Subcutaneous abdominal adipose tissue (tissue), 5 donors: Measurements from ENCODE around the gene FOXP4.

Source experiments
- H3K27ac ChIP-seq: one replicate; pipeline ENCODE4 v1.7.0; 2013; ENCODE audit warnings: low read depth, mild to moderate bottlenecking, inconsistent platforms, low read length, moderate library complexity
- H3K27me3 ChIP-seq, 5 donors: one replicate each; pipeline ENCODE4 v1.7.0; 2013; ENCODE audit warnings: low read length in 5 of 5, inconsistent platforms in 1 of 5; ENCODE audit not compliant: control insufficient read depth in 5 of 5, insufficient read depth in 4 of 5
- H3K36me3 ChIP-seq, 5 donors: one replicate each; pipeline ENCODE4 v1.7.0; 2013; ENCODE audit warnings: low read length in 5 of 5; ENCODE audit not compliant: control insufficient read depth in 5 of 5, insufficient read depth in 5 of 5
- H3K4me1 ChIP-seq, 5 donors: one replicate each; pipeline ENCODE4 v1.7.0; 2013; ENCODE audit warnings: low read length in 5 of 5, mild to moderate bottlenecking in 3 of 5, moderate library complexity in 1 of 5; ENCODE audit not compliant: control insufficient read depth in 5 of 5, insufficient read depth in 5 of 5
- H3K4me3 ChIP-seq, 5 donors: one replicate each; pipeline ENCODE4 v1.7.0; 2013; ENCODE audit warnings: low read length in 5 of 5, low read depth in 1 of 5
- H3K9ac ChIP-seq, 5 donors: one replicate each; pipeline ENCODE4 v1.7.0; 2013; ENCODE audit warnings: low read length in 5 of 5, mild to moderate bottlenecking in 4 of 5, moderate library complexity in 3 of 5
- H3K9me3 ChIP-seq, 5 donors: one replicate each; pipeline ENCODE4 v1.7.0; 2013; ENCODE audit warnings: low read length in 5 of 5; ENCODE audit not compliant: control insufficient read depth in 5 of 5
- donor health status: healthy.
- donor health status: healthy.
- donor health status: healthy.
- donor health status: healthy.
- donor health status: healthy.

The FOXP4 gene

GRCh38 chr6:41589223-41589622, 43.0 kb downstream of the FOXP4 start:
- Histone ChIP-seq H3K36me3 (peaks cover 0 to 78% (median 51%) of the 10 kb centered on the region in 5 donors), H3K9ac (no peak overlapping the region), H3K4me1 (peaks cover 0 to 2% (median 0%) of the 10 kb centered on the region in 5 donors)

GRCh38 chr6:41589636-41590622, 43.7 kb downstream of the FOXP4 start:
- Histone ChIP-seq H3K9me3 (no peaks in the 10 kb centered on the region), H3K36me3 (peaks cover 0 to 76% (median 52%) of the 10 kb centered on the region in 5 donors), H3K27ac (no peak overlapping the region), H3K4me1 (peaks cover 0 to 2% (median 0%) of the 10 kb centered on the region in 5 donors), H3K9ac (no peak overlapping the region), H3K27me3 (no peaks in the 10 kb centered on the region), H3K4me3 (no peak overlapping the region)

More at GRCh38 chr6:41589223-41589622, 43.0 kb downstream of the FOXP4 start:
- H3K27me3 ChIP-seq: no peaks in the 10 kb centered on the region
- no peaks in the 10 kb centered on the region for H3K9me3 ChIP-seq
- no peak overlapping the region for H3K4me3 ChIP-seq
- no peak overlapping the region for H3K27ac ChIP-seq

- Histone ChIP-seq H3K27me3 (no peaks in the 10 kb centered on the region), H3K9me3 (no peaks in the 10 kb centered on the region), H3K4me3 (no peak overlapping the region), H3K4me1 (peaks cover 0 to 2% (median 0%) of the 10 kb centered on the region in 5 donors), H3K27ac (no peak overlapping the region), H3K36me3 (peaks cover 0 to 72% (median 48%) of the 10 kb centered on the region in 5 donors), H3K9ac (no peak overlapping the region)
Observed at GRCh38 chr6:41591122-41591521, 44.9 kb downstream of the FOXP4 start.

GRCh38 chr6:41591859-41592502, 45.8 kb downstream of the FOXP4 start:
- no peaks in the 10 kb centered on the region for H3K27me3 ChIP-seq
- no peak overlapping the region for H3K4me3 ChIP-seq
- H3K27ac ChIP-seq: no peak overlapping the region
- no peak overlapping the region for H3K9ac ChIP-seq
- H3K36me3 ChIP-seq: peaks cover 0 to 79% (median 56%) of the 10 kb centered on the region in 5 donors
- H3K9me3 ChIP-seq: no peaks in the 10 kb centered on the region
- peaks cover 0 to 2% (median 0%) of the 10 kb centered on the region in 5 donors for H3K4me1 ChIP-seq

- Histone ChIP-seq H3K27ac (no peak overlapping the region), H3K27me3 (no peaks in the 10 kb centered on the region), H3K9me3 (no peaks in the 10 kb centered on the region), H3K9ac (no peak overlapping the region), H3K36me3 (peaks cover 0 to 75% (median 55%) of the 10 kb centered on the region in 5 donors), H3K4me3 (no peak overlapping the region), H3K4me1 (peaks cover 0 to 2% (median 0%) of the 10 kb centered on the region in 5 donors)
Observed at GRCh38 chr6:41593406-41593805, 47.2 kb downstream of the FOXP4 start.

- no peaks in the 10 kb centered on the region for H3K9me3 ChIP-seq
- H3K36me3 ChIP-seq: peaks cover 0 to 75% (median 51%) of the 10 kb centered on the region in 5 donors
- H3K4me3 ChIP-seq: no peak overlapping the region
- H3K27ac ChIP-seq: no peak overlapping the region
- no peaks in the 10 kb centered on the region for H3K27me3 ChIP-seq
- peaks cover 0 to 2% (median 0%) of the 10 kb centered on the region in 5 donors for H3K4me1 ChIP-seq
- H3K9ac ChIP-seq: no peak overlapping the region
Observed at GRCh38 chr6:41593839-41594238, 47.7 kb downstream of the FOXP4 start.

- Histone ChIP-seq H3K36me3 (peaks cover 0 to 74% (median 49%) of the 10 kb centered on the region in 5 donors), H3K27ac (no peak overlapping the region), H3K9me3 (no peaks in the 10 kb centered on the region), H3K4me1 (peaks cover 0 to 2% (median 0%) of the 10 kb centered on the region in 5 donors), H3K9ac (peak overlapping the region in 1 of 5 donors; percentile 20), H3K4me3 (no peak overlapping the region), H3K27me3 (no peaks in the 10 kb centered on the region)
Observed at GRCh38 chr6:41594326-41594725, 48.1 kb downstream of the FOXP4 start.

GRCh38 chr6:41594766-41595165, 48.6 kb downstream of the FOXP4 start:
- Histone ChIP-seq H3K27me3 (no peaks in the 10 kb centered on the region), H3K9me3 (no peaks in the 10 kb centered on the region), H3K9ac (no peak overlapping the region), H3K27ac (no peak overlapping the region), H3K4me3 (no peak overlapping the region), H3K36me3 (peaks cover 0 to 69% (median 45%) of the 10 kb centered on the region in 5 donors), H3K4me1 (peaks cover 0 to 2% (median 0%) of the 10 kb centered on the region in 5 donors)

GRCh38 chr6:41595166-41595565, 49.0 kb downstream of the FOXP4 start:
- H3K27me3 ChIP-seq: no peaks in the 10 kb centered on the region
- H3K4me1 ChIP-seq: peaks cover 0 to 2% (median under 1%) of the 10 kb centered on the region in 5 donors
- H3K4me3 ChIP-seq: no peak overlapping the region
- H3K9ac ChIP-seq: no peak overlapping the region
- no peak overlapping the region for H3K27ac ChIP-seq
- peaks cover 0 to 65% (median 41%) of the 10 kb centered on the region in 5 donors for H3K36me3 ChIP-seq
- no peaks in the 10 kb centered on the region for H3K9me3 ChIP-seq
